MCF 10A (cell line): ENCODE measurements around the gene SRRM2. TPM values are rescaled to one million over a fixed set of nuclear protein-coding genes. Genes with fewer than 3 reads are reported as not detected.
A peak's percentile ranks its signal among the peaks of the same experiment; 100 is the strongest.

Source experiments
- BruUV-seq: library from RNA; stranded (reverse); fragments of 400-500 nt; replicated peaks from 2 replicates; lab custom pipeline; 2021; lab: Mats Ljungman, UMichigan
- CTCF ChIA-PET: fragments of 300-600 bp; sonication (Branson Sonifier 250); formaldehyde crosslinking; extraction: SDS; loops from one replicate; lab custom pipeline; 2021; ENCODE audit warnings: antibody characterized with exemption, inconsistent platforms; lab: Yijun Ruan, JAX
- POLR2A ChIA-PET: fragments of 300-600, 350-650 bp; sonication (Branson Sonifier 250); formaldehyde crosslinking; extraction: SDS; loops from one replicate; lab custom pipeline; 2020; ENCODE audit warnings: antibody characterized with exemption, inconsistent platforms; lab: Yijun Ruan, JAX
- DNase-seq: peaks from one replicate; pipeline ENCODE4 v3.0.0-alpha.2; 2018; ENCODE audit not compliant: unreplicated experiment
- H3K27ac Mint-ChIP-seq: one replicate; pipeline ENCODE4 v1.8.0; 2022; ENCODE audit warnings: mild to moderate bottlenecking, low read depth, mixed read lengths; ENCODE audit not compliant: unreplicated experiment
- H3K27me3 Mint-ChIP-seq: one replicate; pipeline ENCODE4 v1.8.0; 2022; ENCODE audit warnings: mixed read lengths; ENCODE audit not compliant: insufficient read depth, unreplicated experiment
- H3K36me3 Mint-ChIP-seq: one replicate; pipeline ENCODE4 v1.8.0; 2022; ENCODE audit warnings: mild to moderate bottlenecking, moderate library complexity, mixed read lengths; ENCODE audit not compliant: insufficient read depth, unreplicated experiment
- H3K4me1 Mint-ChIP-seq: one replicate; pipeline ENCODE4 v1.8.0; 2022; ENCODE audit warnings: mixed read lengths; ENCODE audit not compliant: insufficient read depth, unreplicated experiment
- H3K4me3 Mint-ChIP-seq: one replicate; pipeline ENCODE4 v1.8.0; 2022; ENCODE audit warnings: mild to moderate bottlenecking, moderate library complexity, mixed read lengths; ENCODE audit not compliant: unreplicated experiment
- H3K9me3 Mint-ChIP-seq: one replicate; pipeline ENCODE4 v1.8.0; 2022; ENCODE audit warnings: mixed read lengths; ENCODE audit not compliant: unreplicated experiment
- intact Hi-C: fragments of 100-400 bp; cut with micrococcal nuclease; formaldehyde crosslinking; loops from 2 replicates; pipeline ENCODE4 v1.14.1; 2022
- total RNA-seq: library from RNA; stranded (reverse); gene quantifications from 2 replicates; pipeline ENCODE4 v1.2.3, GENCODE V29; 2022
- TF ChIP-seq, protein P1 (sequence below): fragments of 200-600 bp; IDR thresholded peaks from one replicate; pipeline ENCODE4 v1.8.0; 2022; ENCODE audit warnings: antibody characterized with exemption, mild to moderate bottlenecking; ENCODE audit not compliant: unreplicated experiment

The SRRM2 gene
- total RNA-seq, 1 experiment from 2014 or later: 779 TPM

DNA sequence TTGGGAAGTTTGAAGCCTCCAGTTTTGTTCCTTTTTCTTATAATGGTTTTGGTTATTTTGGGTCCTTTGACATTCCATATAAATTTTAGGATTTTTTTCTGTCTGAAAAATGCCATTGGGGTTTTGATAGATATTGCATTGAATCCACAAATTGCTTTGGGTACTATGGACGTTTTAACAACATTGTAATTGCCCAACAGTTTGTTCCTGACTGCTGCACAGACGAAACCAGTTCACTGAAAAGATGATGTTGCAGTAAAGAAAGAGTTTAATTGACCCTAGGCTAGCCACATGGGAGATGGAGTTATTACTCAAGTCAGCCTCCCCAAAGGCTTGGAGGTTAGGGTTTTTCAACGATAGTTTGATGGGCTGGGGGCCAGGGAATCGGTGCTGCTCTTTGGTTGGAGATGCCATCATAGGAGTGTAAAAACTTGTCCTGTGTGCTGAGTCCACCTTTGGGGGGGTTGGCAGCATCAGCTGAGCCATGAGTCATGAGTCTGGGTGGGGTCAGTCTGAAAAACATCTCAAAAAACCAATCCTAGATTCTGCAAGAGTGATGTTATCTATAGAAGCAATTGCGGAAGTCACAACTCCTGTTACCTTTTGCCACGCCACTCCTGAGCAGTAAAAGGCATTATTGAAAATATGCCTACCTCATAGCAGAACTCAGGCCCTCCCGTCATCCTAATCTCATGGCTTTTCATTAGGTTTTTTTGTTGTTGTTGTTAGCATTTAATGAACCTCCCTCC lies 43.1 kb downstream of the SRRM2 start:
- no TSS peak for BruUV-seq
- intact Hi-C loops: no loop called here
- Mint-ChIP-seq H3K4me1 (peaks cover 28% of the 10 kb centered on the region), H3K4me3 (peak overlapping the region; percentile 16), H3K27ac (peak overlapping the region; percentile 90), H3K36me3 (no peaks in the 10 kb centered on the region), H3K27me3 (peaks cover 16% of the 10 kb centered on the region), H3K9me3 (no peaks in the 10 kb centered on the region)
- no peak for DNase-seq
- ChIA-PET POLR2A (interaction anchor here (0.9 to 1.2 kb wide), 3 partner anchors 18 to 43 kb away, joined by 3 to 4 read pairs (median 3); partner anchors contain the start of genes ELOB and SRRM2), CTCF (no interaction called here)
- TF ChIP-seq, protein P1, sequence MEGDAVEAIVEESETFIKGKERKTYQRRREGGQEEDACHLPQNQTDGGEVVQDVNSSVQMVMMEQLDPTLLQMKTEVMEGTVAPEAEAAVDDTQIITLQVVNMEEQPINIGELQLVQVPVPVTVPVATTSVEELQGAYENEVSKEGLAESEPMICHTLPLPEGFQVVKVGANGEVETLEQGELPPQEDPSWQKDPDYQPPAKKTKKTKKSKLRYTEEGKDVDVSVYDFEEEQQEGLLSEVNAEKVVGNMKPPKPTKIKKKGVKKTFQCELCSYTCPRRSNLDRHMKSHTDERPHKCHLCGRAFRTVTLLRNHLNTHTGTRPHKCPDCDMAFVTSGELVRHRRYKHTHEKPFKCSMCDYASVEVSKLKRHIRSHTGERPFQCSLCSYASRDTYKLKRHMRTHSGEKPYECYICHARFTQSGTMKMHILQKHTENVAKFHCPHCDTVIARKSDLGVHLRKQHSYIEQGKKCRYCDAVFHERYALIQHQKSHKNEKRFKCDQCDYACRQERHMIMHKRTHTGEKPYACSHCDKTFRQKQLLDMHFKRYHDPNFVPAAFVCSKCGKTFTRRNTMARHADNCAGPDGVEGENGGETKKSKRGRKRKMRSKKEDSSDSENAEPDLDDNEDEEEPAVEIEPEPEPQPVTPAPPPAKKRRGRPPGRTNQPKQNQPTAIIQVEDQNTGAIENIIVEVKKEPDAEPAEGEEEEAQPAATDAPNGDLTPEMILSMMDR: no peak

DNA sequence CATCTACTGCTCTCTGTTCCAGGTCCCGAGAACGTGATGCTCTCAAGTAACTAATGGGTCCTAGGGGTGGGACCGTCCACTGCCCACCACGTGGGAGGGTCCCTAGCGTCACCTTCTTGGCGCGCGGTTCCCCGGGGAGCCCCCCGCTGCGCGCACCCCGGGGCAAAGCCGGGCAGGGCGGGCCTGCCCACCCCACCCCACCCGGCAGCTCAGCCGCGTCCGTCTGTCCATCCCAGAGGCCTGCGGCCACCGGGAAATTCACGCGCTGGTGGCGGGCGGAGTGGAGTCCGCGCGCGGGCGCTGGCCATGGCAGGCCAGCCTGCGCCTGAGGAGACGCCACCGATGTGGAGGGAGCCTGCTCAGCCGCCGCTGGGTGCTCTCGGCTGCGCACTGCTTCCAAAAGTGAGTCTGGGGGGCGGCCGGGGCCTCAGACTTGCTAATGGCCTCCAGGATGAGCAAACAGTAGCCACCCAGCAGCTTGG lies 46.3 kb downstream of the SRRM2 start:
- BruUV-seq: no TSS peak
- ChIA-PET POLR2A (interaction anchor here (0.6 kb wide), 1 partner anchor 48 kb away, joined by 3 read pairs; no protein-coding TSS in a partner anchor), CTCF (no interaction called here)
- H3K27me3 Mint-ChIP-seq: no peaks in the 10 kb centered on the region
- peaks cover 6% of the 10 kb centered on the region for H3K36me3 Mint-ChIP-seq
- H3K9me3 Mint-ChIP-seq: peaks cover 4% of the 10 kb centered on the region
- no peak for DNase-seq
- intact Hi-C loops: no loop called here
- no peak overlapping the region for H3K4me3 Mint-ChIP-seq
- TF ChIP-seq, protein P1: no peak
- H3K27ac Mint-ChIP-seq: no peak overlapping the region
- peaks cover 28% of the 10 kb centered on the region for H3K4me1 Mint-ChIP-seq

DNA sequence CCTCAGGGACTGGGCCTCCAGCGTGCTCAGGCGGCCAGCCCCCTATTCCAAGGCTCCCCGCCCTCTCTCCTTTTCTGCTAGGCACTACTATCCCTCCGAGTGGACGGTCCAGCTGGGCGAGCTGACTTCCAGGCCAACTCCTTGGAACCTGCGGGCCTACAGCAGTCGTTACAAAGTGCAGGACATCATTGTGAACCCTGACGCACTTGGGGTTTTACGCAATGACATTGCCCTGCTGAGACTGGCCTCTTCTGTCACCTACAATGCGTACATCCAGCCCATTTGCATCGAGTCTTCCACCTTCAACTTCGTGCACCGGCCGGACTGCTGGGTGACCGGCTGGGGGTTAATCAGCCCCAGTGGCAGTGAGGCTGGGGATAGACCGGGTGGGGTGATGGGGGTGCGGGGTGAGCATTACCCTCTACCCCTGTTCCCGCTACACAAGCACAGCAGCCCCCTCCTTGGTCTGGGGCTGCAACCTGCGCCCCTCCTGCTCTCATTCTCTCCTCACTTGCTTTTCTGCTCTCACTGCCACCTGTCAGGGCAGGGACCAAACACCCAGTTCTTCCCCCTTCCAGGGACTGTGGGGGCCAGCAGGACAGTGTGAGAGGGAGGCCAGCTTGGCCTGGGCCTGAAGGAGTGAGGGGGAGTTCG lies 46.9 kb downstream of the SRRM2 start:
- POLR2A ChIA-PET: interaction anchor here (2.2 kb wide), 1 partner anchor 30 kb away, joined by 6 read pairs; no protein-coding TSS in a partner anchor
- TF ChIP-seq, protein P1: no peak
- Mint-ChIP-seq H3K27ac (no peak overlapping the region), H3K4me3 (no peak overlapping the region), H3K36me3 (peaks cover 6% of the 10 kb centered on the region), H3K4me1 (peaks cover 25% of the 10 kb centered on the region), H3K27me3 (no peaks in the 10 kb centered on the region), H3K9me3 (peaks cover 8% of the 10 kb centered on the region)
- CTCF ChIA-PET: no interaction called here
- BruUV-seq: no TSS peak
- intact Hi-C loops: no loop called here
- no peak for DNase-seq

DNA sequence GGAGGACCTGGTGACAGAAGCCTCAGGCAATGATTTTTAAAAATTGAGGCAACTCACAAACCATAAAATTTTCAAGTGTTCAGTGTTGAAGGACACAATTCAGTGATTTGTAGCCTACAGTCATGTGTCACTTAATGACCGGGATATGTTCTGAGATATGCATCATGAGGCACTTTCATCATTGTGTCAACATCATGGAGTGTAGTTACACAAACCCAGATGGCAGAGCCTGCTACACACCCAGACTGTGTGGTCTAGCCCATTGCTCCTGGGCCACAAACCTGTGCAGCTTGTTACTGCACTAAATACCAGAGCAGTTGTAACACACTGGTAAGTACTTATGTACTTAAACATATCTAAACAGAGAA lies 47.4 kb downstream of the SRRM2 start:
- DNase-seq: peak; percentile 46
- CTCF ChIA-PET: no interaction called here
- peaks cover 19% of the 10 kb centered on the region for H3K4me1 Mint-ChIP-seq
- POLR2A ChIA-PET: interaction anchor here (0.6 to 2.2 kb wide), 2 partner anchors 24 to 30 kb away, joined by 3 to 6 read pairs; no protein-coding TSS in a partner anchor
- H3K9me3 Mint-ChIP-seq: peaks cover 8% of the 10 kb centered on the region
- no TSS peak for BruUV-seq
- intact Hi-C loops: no loop called here
- H3K4me3 Mint-ChIP-seq: no peak overlapping the region
- peaks cover 6% of the 10 kb centered on the region for H3K36me3 Mint-ChIP-seq
- TF ChIP-seq, protein P1: no peak
- no peak overlapping the region for H3K27ac Mint-ChIP-seq
- peaks cover 2% of the 10 kb centered on the region for H3K27me3 Mint-ChIP-seq
